GM21825 (cell line): Measurements from ENCODE around the gene BTBD9.

ENCODE experiments used
- ATAC-seq: cut with Tn5 transposase; IDR thresholded peaks from one replicate; pipeline ENCODE4 v1.9.1; 2021; ENCODE audit warnings: mild to moderate bottlenecking, moderate library complexity; ENCODE audit not compliant: unreplicated experiment

The BTBD9 gene

DNA sequence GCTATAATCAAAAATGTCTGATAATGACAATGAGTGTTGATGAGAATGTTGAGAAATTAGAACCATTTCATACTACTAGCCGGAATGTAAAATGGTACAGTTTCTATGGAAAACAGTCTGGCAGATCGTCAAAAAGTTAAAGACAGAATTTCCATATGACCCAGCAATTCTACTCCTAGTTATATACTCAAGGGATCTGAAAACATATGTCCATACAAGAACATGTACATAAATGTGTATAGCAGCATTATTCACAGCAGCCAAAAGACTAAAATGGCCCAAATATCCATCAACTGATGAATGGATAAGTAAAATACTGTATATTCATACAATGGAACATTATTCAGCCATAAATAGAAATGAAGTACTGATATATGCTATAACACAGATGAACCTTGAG, 236.2 kb downstream of the BTBD9 start:
- no peak for ATAC-seq

DNA sequence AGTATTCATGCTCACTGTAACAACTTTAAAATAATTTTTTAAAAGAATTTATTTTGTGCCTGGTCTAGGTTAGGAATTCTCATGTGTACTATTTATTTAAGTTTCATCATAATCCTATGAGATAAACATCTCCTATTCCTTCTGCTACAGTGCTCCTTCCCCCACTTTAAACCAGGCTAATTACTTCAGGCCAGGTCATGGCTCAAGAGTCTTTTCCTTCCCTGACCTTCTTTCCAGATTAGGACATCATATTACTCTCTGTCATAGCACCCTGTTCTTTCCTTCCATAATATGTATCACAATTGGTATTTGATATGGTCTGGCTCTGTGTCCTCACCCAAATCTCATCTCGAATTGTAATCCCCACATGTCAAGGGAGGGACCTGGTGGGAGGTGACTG, 239.0 kb downstream of the BTBD9 start:
- no peak for ATAC-seq

DNA sequence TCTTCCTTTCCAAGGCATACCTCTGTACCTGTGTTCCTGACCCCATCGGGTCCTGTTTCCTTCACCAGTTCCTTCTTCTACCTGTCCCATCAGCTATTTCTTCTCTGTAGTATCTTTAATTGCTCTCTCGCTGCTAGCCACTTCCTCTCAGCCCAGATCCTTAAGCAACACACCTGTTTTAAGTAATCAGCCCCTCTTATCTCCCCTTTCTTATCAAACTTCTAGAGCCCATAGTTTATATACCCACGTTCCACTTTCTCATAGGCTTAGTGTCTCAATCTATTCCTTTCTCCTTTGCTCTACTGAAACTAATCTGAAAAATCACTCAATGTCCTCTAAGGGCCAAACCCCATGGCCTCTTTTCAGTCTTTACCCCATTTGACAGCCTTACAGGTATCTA, 239.6 kb downstream of the BTBD9 start:
- no peak for ATAC-seq

DNA sequence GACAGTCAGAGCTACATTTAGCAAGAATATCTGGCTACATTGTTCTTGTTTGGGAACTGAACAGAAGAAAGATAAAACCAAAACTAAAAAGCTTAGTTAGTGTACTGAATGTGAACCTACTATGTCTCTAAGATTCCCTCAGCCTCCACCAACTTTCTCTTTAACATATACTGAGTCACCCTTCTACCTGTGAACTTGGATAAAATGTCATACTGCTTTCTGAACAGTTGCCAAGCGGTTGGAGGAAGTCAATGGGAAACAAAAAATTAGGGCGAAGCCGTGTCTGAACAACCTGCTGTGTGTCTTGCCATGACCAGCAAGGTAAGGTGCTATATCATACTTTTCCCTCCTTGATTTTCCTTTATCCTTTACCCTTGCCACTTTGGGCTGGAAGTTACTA, 243.5 kb downstream of the BTBD9 start:
- no peak for ATAC-seq

DNA sequence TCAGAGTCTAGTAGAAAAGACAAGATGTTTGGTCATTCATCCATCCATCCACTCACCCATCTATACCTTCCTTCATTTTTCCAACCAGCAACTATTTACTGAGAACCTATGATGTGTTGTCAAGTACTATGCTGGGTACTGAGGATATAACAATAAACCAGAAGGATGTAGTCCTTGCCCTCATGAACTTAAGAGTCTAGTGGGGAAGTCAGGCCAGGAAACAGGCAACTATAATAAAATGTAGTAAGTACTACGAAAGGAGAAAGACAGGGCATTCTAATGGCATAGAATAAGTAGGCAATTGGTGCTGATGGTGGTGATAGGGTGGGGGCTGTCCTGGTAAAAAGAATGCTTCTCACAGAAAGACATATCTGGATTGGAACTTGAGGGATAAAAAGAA, 245.7 kb downstream of the BTBD9 start:
- no peak for ATAC-seq

DNA sequence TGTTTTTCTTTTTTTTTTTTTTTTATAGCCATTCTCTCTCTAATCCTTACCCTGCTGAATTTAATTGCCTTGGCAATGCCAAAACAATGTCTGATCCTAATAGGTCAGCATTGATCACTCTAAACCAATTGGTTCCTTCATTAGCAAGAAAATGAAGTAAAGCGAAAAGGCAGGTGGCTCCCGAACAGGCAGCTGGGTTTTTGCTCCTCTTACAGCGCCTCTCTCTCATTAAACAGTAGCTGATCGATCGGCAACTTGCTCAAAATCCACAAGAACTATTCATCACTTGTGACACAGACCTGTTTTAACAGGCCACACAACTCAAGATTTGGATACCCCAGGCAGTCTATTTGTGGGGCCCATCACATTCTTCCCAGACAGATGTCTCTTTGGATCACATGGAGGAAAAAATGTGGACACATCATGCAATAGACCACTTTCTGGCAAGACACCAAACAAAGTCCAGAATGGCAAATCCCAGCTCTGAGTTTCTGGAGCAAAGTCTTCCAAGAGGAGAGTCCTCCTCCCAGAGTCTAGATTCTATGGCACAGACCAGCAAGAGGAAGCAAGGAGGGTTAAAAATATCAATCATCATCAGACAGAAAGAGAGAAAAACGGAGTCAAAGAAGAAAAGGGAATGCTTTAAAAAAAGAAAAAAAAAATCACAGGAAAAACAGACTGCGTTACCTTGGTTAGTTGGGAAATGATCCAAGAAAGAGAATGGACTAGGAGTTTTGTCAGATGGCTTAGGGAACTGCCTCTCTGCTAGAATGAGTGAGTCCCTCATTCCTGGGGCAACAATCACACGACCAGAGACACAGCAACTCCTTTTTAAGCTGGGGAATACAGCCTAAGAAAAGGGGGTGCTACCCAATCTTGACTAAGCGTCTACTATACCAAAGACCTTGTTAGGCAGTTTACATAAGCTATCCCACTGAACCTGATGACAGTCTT, 247.8 kb downstream of the BTBD9 start:
- ATAC-seq: no peak

DNA sequence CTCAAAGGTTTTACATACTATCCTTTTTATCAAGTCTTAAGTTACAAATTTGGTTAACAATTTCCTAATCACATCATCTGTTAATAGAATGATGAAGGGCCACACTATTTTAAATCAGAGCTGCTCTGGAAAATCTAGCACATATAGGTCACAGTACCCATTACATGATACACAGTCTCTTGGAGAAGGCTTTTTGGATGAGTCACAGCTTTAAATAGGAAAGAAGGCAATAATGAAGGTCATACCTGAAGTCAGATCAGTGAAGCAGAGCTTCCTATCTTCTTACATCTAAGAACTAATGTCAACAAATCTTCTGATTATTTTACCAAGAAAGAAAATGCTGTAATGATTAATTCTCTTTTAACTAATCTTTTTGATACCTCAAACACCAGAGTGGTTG, 248.5 kb downstream of the BTBD9 start:
- no peak for ATAC-seq

DNA sequence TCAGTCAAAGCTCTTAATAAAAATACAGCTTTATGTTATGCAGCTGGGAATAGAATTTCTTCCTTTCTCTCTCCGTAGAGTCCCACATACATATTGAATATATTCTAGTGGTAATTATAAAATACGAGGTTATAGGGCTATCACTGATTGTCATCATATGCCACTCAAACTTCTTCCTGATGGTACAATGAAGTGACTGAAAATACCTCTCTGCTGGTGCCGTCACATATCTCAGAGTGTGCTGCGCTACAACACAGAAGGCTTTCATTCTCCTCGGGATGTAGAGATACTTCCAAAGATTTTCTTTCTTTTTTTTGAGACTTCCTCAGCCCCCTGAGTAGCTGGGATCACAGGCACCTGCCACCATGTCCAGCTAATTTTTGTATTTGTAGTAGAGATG, 249.9 kb downstream of the BTBD9 start:
- no peak for ATAC-seq

DNA sequence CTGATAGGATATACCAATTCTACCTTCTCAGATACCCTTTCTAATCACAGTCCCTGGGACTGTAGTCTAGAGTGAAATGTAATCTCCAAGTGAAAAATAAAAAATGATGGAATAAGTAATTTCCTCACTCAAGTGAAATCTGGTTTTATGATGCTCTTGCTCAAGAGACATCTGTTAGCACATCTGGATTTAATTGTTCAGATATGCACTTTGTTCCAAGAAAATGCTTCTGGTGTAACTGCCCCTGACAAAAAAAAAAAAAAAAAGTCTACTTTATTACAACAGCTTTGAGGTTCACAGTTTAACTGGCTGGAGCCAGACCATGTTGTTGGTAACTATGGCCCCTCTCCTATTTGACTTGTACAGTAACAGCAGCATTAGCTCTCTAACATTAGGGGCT, 251.8 kb downstream of the BTBD9 start:
- no peak for ATAC-seq

DNA sequence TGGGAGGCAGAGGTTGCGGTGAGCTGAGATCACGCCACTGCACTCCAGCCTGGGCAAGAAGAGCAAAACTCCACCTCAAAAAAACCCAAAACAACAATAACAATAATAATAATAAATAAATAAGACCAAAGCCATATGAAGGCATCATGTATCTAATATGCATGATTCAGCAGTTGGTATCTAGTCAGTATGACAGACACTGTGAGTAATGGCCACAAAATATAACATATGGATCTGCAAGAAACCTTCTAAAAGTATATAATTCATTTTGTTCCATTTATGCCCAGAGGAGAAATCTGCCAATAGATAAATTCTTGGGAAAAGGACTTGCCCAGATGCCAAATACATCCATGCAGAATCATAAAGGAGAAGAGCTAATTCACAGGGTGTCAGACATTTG, 252.3 kb downstream of the BTBD9 start:
- ATAC-seq: no peak

DNA sequence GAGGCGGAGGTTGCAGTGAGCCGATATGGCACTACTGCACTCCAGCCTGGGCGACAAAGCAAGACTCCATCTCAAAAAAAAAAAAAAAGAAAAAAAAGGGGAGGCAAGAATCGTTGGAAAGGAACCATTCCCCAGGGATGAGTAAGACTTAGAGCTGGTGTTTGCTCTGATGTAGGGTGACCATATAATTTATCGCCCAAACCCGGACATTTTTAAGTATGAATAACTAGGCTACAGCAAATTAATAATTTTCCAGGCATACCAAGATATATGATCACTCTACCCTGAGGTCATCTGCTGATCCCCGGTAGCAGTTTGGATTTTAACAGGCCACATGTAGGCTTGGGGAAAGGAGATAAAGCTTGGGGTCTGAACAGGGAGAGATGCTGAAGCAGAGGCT, 260.9 kb downstream of the BTBD9 start:
- no peak for ATAC-seq

DNA sequence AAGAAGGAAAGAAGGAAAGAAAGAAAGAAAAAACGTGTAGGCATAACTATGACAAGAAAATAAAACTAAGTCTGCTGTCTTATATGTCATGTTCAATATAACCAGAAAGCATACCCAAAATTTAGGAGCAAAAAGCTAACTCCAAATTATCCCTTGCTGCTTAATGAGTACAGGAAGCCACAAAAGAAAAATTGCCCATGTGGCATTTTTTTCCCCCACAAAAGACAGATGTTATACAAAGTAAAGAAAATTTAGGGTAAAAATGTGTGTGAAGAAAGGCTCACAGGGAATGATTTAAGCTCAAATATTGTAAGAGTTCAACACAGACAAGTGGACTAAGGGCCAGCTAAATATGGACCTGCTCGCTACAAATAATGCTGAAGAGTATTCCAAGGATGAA, 263.8 kb downstream of the BTBD9 start:
- no peak for ATAC-seq

DNA sequence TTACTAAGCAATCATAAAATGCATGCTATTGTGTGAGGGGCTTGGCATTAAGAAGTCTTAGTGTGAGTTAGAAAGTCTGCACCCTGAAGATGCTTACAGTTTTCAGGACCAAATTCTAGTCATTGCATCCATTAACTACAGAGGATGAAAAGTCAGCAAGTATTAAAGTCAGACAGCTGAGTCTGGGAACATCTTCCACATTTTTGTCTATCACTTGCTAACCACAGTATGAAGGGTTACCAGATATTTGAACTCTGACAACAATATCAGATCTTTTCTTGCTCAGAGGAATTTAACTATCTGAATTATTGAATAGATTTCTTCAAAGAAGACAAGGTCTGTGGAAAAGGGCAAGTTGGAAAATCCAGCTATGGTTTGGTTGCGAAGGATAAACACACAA, 264.4 kb downstream of the BTBD9 start:
- ATAC-seq: no peak

DNA sequence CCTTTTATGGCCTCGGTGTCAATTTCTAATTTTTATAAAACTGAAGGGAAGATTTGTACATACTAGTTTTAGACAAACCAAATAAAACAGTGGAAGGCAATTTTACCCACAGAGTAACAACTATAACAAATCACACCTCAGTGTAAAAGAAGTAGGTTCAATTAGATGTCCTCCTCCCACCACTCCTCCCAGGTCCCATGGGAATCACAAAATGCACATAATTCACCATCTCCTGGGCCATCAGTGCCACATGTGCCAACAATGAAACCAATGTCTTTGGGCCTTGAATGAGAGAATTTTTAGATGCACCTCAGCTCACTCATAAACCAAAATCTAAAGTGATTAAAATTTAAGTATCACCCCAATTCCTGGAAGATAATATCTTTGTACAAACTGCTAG, 267.8 kb downstream of the BTBD9 start:
- ATAC-seq: no peak

DNA sequence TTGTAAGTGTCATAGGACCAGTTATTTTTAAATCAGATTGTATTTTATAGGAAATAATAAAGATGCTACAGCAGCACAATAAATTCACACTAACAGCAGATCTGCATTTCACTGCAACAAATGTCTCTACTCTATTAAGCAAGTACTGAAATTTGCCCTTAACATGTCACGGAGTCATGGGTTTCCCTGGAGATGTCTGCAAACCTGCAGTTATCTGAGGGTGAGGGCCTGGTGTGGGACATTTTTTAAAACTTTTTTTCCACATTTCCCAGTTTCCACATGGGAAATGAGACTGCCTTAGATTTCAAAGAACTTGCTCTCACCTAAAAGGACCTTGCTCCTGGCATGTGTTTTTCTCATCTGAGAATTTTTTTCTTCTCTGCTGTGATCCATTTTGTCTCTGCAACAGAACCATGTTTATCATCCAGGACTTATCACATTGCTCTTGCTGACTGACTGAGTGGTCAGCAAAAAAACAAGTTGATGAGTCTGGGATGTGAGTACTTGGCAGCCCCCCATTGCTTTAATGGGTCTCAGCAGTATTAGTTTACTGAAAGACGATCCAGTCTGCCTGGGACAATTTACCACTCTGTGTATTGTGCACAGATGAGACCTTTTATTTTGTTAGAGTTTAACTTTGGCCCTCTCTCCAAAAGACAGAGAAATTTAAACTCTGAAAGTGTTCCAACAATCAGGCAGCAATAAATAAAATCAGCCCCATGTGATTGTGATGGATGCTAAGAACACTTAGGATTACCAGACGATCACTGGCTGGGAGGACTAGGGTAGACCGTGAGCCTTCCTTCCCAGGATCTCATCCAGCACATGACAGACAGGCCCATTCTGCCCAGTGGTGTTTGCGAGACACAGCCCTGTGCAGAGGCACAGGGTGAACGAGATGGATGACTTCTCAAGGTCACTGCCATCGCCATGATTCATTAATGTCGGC, 268.8 kb downstream of the BTBD9 start:
- ATAC-seq: no peak

DNA sequence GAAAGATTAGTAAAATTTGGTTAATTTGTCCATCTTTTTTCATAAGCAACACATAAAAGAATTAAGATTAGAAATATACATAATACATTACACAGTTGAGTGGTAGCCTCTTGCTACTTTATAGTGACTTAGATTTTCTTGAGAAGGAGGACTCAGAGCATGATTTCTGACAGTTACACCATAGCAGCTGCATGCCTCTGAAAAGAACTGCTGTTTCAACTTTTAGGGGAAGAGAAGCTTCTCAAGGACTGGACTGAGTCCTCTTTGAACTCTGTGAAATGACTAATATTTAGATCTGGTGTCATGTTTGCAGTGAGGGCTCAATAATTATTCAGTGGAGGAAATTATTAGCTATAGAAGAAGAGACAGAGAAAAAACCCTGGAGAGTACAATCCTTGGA, 272.5 kb downstream of the BTBD9 start:
- no peak for ATAC-seq

DNA sequence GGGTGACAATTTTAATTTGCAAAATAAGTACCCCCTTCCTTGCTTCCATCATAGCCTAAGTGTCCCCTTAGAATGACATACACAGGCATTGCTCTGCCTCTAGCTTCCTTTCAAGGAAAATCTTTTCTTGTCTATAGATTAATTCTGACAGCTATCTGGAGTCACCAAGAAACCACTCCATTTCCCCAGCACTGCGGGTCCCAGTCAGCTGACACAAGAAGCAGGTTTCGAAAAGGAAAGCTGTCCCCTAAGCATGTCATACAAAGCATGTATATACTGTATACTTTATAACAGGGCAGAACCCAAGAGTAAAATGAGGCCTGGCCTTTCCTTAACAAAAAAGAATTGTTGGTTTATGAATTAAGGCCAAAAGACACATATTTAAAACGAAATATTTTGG, 273.5 kb downstream of the BTBD9 start:
- no peak for ATAC-seq

DNA sequence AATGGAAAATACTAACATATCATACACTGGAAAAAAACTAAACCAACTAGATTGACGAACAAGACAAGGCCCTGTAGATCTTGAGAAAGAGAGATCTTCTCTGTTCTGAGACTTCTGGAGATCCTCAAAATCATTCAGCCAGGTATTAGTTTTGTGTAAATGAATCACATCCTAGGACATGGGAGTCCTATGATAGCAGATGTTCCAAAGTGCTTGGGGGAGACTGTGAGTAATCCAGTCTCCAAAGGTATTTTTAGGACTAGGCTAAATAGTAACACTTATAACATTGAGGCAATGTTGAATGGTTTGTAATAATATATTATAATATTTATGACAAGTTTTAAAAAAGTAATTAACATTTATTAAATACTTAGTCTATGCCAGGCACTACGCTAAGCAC, 275.0 kb downstream of the BTBD9 start:
- no peak for ATAC-seq

DNA sequence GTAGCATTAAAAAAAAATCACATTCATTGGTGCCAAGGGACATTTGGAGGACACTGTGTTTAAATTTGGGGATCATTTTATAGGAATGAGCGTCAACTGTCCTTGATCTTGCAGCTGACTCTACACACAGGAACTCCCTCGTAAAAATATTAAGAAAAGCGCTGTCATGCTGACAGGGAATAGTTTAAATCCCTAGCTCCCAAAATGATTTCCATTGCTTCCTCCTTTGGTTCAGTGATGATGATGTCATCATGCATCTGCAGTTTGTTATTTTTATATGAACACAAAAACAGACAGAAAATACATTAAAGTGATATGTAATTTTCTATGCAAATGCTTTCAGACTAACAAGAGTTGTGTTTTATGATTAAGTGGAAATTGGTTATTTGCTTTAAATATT, 275.6 kb downstream of the BTBD9 start:
- no peak for ATAC-seq

DNA sequence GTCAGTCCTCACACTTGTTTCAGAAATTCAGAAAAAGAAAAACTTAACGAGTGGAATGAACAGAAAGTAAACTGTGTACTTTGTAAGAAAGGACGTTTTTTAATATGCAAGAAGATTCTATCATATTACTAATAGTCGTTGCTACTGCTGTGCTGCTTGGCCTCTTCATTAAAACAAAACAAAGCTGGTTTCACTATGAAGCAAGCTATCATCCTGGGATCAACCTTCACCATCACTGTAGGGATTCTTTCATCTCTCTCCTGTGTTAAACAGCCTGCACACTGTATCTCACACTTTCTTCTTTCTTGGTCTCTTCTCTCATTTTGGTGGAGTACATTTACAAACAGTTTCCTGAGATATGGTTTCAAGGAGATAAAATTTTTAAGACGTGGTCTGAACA, 284.2 kb downstream of the BTBD9 start:
- ATAC-seq: no peak

DNA sequence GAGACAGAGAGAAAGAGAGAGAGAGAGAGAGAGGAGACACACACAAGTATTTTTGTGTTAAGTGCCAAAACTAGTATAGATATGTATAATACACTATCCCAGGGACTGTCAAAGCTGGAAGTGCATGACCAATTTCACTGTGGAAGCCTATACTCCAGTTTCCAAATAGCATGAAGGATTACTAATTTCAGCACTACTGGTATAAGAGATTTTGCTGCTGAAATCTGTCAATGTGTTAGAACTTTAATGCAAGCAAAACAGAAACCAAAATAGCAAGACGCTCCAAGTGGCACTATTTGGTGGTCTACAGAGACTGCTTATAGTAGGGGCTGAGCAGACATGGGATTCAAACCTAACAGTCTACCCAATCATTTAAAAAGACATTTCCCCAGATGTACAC, 284.8 kb downstream of the BTBD9 start:
- ATAC-seq: no peak

DNA sequence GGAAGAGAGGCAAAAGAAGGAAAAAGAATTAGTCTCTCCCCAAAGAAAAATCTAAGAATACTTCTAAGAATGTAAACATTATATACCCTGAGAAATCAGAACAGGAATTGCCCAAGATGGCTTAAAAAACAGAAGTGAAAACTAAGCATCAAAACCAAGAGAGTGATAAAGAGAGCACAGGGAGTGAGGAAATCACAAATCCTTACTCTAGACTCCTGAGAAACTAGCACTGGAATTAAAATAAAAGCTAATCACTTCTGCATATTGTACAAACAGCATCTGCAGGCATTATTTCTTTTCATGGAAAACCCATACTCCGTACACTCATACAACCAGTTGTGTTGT, 285.7 kb downstream of the BTBD9 start:
- ATAC-seq: no peak
